Measurements from ENCODE around the gene DNAH10. TPM values are rescaled to one million over a fixed set of nuclear protein-coding genes. Genes with fewer than 3 reads are reported as not detected.
A peak's percentile ranks its signal among the peaks of the same experiment; 100 is the strongest.
"Not testable (repeated sequence)": the region's sequence is repeated elsewhere in the genome, so short reads cannot be mapped to it uniquely, and the experiment has no call there.

Gene DNAH10
- total RNA-seq, 2 donors from 2014 or later, result 0.03 to 0.29 TPM

DNA sequence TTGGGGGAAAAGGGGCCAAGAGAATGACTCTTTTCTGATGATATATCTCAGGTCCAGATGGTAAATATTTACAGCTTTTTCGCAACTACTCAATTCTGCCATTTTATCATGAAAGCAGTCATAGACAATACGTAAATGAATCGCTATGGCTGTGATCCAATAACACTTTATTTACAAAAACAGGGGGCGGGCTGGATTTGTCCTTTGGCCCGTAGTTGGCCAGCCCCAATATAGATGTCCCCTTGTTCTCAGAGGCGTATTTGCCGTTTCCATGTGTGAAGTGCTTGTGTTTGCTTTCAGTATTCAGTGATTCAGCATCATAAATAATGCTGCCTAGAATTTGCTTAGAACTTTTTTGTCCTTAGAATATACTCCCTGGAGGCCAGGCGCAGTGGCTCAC, 133.3 kb downstream of the DNAH10 start:
- intact Hi-C loops (cut with DNase I), result no loop called here
- DNase-seq (no peak), ATAC-seq (no peak)

DNA sequence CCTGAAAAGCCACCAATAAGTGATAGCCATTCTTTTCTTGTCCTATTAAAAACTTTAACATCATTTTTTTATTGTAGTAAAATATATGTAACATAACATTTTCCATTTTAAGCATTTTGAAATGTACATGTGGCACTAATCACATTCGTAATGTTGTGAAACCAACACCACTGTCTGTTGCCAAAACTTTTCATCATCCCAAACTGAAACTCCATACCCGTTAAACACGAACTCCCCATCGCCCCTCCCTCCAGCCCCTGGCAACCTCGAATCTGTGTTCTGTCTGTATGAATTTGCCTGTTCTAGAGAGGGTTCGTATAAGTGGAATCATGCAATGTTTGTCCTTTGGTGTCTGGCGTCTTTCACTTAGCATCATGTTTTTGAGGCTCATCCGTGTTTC, 134.7 kb downstream of the DNAH10 start:
- no peak for DNase-seq
- intact Hi-C loops (cut with DNase I), result no loop called here
- ATAC-seq, result no peak

- intact Hi-C loops (cut with DNase I), result no loop called here
- ATAC-seq, result no peak
- no peak for DNase-seq
Observed at GRCh38 chr12:123897221-123897620, 135.1 kb downstream of the DNAH10 start.

DNA sequence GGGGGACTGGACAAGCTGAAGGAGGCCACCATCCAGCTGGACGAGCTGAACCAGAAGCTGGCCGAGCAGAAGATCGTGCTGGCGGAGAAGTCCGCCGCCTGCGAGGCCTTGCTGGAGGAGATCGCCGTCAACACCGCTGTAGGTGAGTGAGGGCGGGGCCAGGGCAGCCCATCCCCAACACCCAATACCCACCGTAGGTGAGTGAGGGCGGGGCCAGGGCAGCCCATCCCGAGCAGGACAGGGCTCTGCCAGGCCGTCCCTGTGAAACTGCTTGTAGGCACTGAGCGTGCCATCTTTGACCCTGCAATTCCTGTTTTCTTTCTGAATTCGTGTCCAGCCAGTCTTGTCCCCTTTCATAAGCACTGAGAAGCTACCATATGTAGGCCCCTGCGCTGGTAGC, 136.6 kb downstream of the DNAH10 start:
- intact Hi-C loops (cut with DNase I), result no loop called here
- no peak for ATAC-seq
- DNase-seq, result no peak

DNA sequence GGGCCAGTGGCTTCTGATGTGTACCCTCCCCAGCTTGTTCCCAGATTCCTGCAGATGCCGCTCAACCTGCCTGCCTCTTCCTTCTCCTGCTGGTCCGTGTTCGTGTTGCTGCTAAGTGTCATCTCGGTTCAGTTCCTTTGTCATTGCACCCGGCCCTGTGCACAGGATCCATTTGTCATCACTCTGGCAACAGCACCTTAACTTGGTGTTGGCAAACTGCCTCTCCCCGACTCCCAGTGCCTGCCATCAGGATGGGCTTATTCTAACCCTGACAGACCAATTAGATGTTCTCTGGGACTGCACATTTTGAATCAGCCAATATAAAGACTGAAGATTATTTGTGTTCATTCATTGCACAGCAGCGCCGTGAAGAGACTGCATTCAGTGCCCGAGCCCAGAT, 137.3 kb downstream of the DNAH10 start:
- DNase-seq (no peak), ATAC-seq (no peak)
- intact Hi-C loops (cut with DNase I), result no loop called here

DNA sequence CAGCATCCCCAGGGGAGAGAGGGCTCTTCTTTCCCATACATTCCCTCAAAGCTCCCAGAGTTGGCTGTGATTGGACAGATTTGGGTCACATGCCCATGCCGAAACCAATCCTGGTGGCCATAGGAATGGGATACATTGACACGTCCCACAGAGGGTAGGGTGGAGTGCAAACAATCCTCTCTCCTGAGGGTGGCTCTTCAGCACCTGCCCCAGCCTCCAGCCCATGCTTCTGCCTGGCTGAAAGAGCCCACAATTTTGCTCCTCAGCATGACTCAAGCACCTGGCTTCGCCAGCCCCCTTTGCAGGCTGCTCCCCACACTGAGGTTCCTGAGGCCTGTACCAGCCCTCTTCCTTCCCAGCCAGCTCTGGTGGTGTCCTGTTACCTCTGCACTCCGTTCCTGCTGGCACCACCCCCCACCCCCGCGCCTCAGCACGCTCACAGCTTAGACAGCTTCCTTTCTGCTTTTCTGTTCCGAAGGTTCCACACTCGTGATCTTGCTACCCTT, 138.8 kb downstream of the DNAH10 start:
- no peak for ATAC-seq
- no peak for DNase-seq
- intact Hi-C loops (cut with DNase I), result loop anchor here in 1 of 2 donors (10.0 kb wide), 1 partner anchor 84 kb away; no protein-coding TSS in a partner anchor

GRCh38 chr12:123902821-123903220, 140.7 kb downstream of the DNAH10 start:
- intact Hi-C loops (cut with DNase I), result loop anchor here in 1 of 2 donors (10.0 kb wide), 1 partner anchor 82 kb away; no protein-coding TSS in a partner anchor
- ATAC-seq, result no peak

GRCh38 chr12:123903301-123904065, 141.4 kb downstream of the DNAH10 start:
- ATAC-seq (no peak), DNase-seq (no peak)
- intact Hi-C loops (cut with DNase I), result loop anchor here in 1 of 2 donors (10.0 kb wide), 1 partner anchor 81 kb away; no protein-coding TSS in a partner anchor

More at GRCh38 chr12:123902821-123903220, 140.7 kb downstream of the DNAH10 start:
- no peak for DNase-seq

- ATAC-seq (peak; percentile 40 to 45), DNase-seq (peak; percentile 49)
- intact Hi-C loops (cut with DNase I), result loop anchor here (5.0 to 10.0 kb wide), 2 partner anchors 79 to 82 kb away; no protein-coding TSS in a partner anchor
Observed at GRCh38 chr12:123905319-123905925, 143.3 kb downstream of the DNAH10 start.

DNA sequence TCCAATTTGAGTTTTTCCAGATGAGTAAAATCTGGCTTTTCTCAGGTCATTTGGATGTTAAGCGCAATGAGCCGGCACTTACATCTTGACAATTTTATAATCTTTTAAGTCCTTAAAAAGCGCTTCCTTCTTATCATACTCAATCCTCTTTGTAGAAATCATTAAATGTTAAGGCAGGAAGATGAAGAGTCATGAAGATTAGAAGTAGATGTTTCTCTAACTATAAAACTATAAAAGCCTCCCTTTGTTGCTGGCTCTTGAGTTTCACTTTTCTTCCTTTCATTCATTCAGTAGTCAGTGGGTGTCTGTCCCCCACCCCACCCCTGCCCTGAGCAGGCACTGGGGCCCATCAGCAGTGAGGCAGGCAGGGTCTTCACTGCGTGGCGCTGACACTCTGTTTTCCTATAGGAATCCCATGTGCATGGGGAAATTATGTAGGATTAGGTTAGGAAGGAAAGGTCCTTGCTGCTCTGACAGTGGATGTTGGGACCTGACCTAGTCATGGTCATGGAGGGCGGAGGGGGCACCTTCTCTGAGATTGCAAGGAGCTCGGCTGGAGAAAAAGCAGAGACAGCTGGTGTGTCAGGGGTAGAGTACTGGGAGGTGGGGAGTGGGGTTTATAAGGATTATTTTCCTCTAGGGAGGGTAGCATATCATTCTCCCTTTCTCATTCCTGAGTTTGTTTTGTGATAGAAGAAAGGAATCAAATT, 144.8 kb downstream of the DNAH10 start:
- ATAC-seq, result no peak
- intact Hi-C loops (cut with DNase I), result loop anchor here (5.0 to 10.0 kb wide), 2 partner anchors 78 to 80 kb away; no protein-coding TSS in a partner anchor
- DNase-seq, result no peak

DNA sequence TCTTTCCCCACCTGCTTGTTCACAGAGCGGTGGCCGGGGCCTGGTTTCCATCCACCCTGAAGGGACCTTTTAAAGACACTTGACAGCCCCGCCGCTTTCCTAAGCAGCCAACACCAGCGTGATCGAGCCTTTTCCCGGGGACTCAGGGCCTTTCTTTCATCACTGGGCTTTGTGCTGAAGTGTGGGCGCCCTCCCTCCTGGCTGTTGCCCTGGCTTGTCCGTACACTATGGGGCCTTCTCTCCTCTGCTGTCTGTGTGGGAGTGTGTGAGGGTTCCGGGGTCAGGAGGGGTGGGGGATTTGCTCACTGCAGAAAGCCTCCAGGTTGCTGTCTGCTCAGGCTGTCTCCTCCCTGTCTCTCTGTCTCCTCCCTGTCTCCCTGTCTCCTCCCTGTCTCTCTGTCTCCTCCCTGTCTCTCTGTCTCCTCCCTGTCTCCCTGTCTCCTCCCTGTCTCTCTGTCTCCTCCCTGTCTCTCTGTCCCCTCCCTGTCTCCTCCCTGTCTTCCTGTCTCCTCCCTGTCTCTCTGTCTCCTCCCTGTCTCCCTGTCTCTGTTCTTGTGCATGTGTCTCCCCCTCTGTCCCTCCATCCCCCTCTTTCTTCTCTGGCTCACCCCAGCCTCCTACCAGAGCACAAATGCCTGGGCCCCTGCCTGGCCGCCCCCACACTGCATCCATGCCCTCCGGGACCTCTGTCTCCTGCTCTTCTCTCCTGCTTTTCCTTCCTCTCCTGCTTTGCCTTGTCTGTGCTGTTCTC, 145.8 kb downstream of the DNAH10 start:
- peak in 1 of 2 donors; percentile 64 for ATAC-seq
- intact Hi-C loops (cut with DNase I), result loop anchor here (5.0 to 10.0 kb wide), 2 partner anchors 77 to 79 kb away; no protein-coding TSS in a partner anchor
- no peak for DNase-seq

DNA sequence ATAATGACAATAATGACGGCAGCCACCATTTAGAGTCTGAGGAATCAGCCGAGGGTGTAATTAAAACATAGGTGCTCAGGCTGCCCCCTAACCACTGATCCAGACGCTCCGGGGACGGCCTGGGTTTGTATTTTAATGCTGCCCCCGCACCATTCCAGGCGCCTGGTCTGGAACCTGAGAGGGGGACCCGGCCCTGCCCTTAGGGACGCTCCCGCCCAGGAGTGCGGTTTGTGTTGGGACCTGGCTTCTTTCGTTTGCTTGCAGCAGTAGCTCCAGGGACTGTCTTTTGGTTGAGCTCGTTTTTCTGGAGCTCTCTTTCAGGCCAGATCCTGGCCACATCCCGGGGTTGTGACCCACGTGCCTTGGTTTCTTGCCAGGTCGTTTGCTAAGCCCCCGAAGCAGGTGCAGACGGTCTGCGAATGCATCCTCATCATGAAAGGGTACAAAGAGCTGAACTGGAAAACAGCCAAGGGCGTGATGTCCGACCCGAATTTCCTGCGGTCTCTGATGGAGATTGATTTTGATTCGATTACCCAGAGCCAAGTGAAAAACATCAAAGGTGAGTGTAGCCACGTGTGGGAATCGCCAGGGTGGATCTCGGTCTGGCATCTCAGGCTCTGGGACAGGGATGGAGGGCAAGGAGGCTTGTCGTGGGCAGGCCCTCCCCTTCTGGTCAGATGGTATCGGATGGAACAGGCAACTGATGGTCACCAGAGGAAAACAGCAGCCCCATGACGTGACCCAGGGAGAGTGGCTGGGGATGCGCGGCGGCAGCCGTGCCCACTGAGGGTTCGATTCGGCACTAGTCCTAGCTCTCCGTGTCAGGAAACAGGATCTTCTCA, 147.0 kb downstream of the DNAH10 start:
- no peak for DNase-seq
- intact Hi-C loops (cut with DNase I), result loop anchor here (5.0 to 10.0 kb wide), 2 partner anchors 76 to 78 kb away; no protein-coding TSS in a partner anchor
- ATAC-seq, result no peak

DNA sequence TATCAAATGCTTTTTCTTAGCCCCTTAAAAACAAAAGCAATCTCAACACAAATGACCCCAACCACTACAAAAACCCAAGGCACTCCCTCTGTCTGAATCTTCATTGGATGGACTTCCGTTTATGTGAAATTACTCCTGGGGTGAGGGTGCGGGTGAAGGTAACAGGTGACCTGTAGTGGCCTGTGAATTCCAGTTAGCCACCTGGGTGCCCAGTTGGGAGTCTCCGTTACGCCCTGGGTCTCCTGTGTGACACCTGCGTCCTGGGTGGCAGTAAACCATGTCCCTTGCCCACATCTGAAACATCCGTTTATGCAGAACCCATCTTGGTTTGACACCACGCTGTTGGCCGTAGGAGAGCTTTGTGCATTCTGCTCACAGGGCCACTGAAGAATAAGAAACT, 148.0 kb downstream of the DNAH10 start:
- no peak for DNase-seq
- ATAC-seq, result no peak
- intact Hi-C loops (cut with DNase I), result no loop called here

- no peak for ATAC-seq
- DNase-seq, result no peak
- intact Hi-C loops (cut with DNase I), result no loop called here
Observed at GRCh38 chr12:123910761-123911193, 148.7 kb downstream of the DNAH10 start.

DNA sequence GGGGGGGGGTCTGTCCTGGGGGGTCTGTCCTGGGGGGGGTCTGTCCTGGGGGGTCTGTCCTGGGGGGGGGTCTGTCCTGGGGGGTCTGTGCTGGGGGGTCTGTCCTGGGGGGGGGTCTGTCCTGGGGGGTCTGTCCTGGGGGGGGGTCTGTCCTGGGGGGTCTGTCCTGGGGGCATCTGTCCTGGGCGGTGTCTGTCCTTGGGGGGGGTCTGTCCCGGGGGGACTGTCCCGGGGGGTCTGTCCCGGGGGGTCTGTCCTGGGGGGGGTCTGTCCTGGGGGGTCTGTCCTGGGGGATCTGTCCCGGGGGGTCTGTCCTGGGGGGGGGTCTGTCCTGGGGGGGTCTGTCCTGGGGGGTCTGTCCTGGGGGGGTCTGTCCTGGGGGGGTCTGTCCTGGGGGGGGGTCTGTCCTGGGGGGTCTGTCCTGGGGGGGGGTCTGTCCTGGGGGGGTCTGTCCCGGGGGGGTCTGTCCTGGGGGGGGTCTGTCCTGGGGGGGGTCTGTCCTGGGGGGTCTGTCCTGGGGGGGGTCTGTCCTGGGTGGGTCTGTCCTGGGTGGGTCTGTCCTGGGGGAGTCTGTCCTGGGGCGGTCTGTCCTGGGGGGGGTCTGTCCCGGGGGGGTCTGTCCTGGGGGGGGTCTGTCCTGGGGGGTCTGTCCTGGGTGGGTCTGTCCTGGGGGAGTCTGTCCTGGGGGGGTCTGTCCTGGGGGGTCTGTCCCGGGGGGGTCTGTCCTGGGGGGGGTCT, 149.7 kb downstream of the DNAH10 start:
- intact Hi-C loops (cut with DNase I); ATAC-seq; DNase-seq: not testable (repeated sequence)

GRCh38 chr12:123912415-123913380, 150.6 kb downstream of the DNAH10 start:
- ATAC-seq (no peak), DNase-seq (no peak)
- intact Hi-C loops (cut with DNase I), result no loop called here

All from left cardiac atrium (tissue), 4 donors.